HG03520 (cell line): ENCODE measurements around the gene EPHA8.

ENCODE experiments used
- ATAC-seq: cut with Tn5 transposase; IDR thresholded peaks from one replicate; pipeline ENCODE4 v1.9.1; 2021; ENCODE audit warnings: mild to moderate bottlenecking, moderate library complexity; ENCODE audit not compliant: unreplicated experiment

Gene EPHA8

DNA sequence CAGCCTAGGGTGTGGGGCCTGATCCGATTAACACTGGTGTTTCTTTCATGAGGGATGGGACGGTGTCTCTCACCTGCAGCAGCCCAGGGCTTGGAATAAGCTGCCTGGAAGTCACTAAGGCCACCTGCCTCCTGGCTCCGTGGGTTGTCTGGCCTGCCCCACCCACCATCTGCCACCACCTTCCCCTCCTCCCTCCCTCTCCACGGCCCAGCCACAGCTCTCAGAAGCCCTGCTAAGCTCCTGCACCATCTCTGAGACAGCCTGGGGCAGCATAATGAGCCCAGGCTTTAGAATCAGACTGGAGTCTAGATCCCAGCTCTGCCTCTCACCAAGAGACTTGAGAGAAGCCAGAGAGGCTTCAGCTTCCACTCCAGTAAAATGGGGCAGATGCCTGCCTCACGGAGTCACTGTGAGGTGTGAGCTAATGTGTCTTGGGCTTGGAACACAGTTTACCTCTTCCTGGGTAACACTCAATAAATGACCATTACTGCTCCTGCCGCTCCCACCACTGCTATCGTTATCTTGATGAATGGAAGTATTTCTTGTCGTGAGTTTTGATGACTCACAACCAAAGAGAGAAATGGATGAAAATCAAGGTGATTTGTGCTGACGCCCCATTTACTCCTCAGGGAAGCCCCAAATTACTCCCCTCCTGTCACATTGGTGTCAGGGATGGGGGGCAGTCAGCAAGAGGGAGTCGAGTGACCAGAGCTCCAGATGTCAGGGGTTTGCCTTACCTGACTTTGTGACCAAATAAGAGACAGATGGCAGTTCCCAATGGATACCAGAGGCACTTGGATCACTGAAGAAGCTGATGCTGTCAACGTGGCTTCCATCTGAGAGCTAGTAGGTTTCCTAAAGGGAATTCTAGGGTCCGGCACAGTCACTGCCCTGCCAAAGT, 49.6 kb downstream of the EPHA8 start:
- ATAC-seq, result no peak

- ATAC-seq, result no peak
Measured at GRCh38 chr1:22613572-22613918, 50.3 kb downstream of the EPHA8 start.

- ATAC-seq, result no peak
Measured at GRCh38 chr1:22613951-22614350, 50.7 kb downstream of the EPHA8 start.

DNA sequence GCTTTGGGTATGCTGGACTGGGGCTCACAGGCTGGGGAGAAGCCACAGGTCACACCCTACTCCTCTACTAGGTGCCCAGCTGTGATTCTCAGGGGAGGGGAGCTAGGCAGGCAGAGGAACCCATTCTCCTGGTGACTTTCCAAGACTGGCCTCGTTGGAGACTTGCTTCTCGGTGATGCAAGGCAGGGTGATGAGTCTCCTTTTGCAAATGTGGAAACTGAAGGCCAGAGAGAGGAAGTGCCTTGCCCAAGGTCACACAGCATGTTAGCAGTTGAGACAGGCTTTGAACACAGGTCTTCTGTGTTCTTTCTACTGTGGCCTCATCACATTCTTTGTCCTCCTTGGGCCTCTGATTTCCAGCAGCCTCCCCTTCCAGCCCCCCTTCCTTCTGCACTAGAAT, 52.6 kb downstream of the EPHA8 start:
- no peak for ATAC-seq

- ATAC-seq, result no peak
Measured at GRCh38 chr1:22616571-22616970, 53.3 kb downstream of the EPHA8 start.

GRCh38 chr1:22618056-22618455, 54.8 kb downstream of the EPHA8 start:
- ATAC-seq, result no peak

- no peak for ATAC-seq
Measured at GRCh38 chr1:22619252-22619651, 56.0 kb downstream of the EPHA8 start.

- no peak for ATAC-seq
Measured at GRCh38 chr1:22619798-22620197, 56.5 kb downstream of the EPHA8 start.

- no peak for ATAC-seq
Measured at GRCh38 chr1:22621761-22622160, 58.5 kb downstream of the EPHA8 start.

DNA sequence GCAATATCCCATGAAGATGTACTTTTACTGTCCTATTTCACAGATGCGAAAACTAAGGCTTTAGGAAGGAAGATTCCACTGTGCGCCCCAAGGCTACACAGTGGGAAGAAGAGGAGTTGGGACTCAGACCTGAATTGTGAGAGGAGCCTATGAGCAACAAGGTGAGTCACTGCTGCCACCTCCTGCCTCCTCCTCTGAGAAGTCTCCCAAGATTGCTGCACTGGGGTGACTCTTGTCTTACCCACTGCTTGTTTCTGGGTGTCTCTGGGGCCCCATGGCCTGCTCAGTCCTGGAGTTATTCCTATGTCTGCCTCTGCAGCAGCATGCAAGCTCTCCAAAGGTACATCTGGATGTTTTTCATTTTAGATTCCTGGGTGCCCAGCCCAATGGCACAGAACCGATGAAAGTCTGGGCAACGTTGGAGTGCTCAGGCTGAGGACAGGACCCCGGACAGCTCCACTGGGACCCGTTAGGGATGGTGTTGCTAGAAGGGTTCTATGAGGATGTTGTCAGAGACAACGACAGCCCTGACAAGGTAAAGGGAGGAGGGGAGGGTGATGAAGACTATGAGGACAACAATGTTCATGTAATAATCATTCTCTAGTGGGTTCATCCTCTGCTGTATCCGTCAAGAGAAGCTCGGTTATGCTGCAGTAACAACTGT, 62.1 kb downstream of the EPHA8 start:
- no peak for ATAC-seq

GRCh38 chr1:22626237-22627157, 63.2 kb downstream of the EPHA8 start:
- ATAC-seq, result no peak

GRCh38 chr1:22627331-22627730, 64.0 kb downstream of the EPHA8 start:
- ATAC-seq, result no peak

DNA sequence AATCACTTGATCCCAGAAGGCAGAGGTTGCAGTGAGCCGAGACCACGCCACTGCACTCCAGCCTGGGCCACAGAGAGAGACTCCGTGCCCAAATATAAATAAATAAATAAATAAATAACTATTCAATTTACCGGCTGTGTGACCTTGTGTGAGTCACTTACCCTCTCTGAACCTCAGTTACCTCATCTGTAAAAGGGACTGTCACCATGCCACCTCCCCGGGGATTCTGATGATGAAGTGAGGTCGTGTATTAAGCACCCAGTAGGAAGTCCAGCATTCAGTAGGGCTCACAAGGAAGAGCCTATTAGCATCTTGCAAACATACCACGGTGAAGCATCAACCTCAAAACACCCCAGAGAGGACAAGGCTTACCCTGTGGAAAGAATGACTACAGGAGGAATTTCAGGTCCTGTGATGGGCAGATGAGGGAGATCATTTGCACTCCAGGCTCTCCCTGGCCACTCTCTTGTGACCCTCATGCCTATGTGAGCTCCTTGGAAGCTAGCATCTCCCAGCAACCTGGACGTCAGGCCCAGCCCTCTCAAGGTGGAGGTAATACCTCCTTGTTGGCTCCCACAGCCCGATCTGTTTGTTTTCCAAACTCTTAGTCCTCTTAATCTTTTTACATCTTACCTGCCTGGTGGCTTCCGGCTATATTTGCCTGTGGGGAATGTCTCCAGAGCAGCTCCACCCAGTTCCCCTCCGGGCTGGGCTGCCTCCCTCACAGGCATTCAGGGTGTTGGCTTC, 65.6 kb downstream of the EPHA8 start:
- no peak for ATAC-seq

DNA sequence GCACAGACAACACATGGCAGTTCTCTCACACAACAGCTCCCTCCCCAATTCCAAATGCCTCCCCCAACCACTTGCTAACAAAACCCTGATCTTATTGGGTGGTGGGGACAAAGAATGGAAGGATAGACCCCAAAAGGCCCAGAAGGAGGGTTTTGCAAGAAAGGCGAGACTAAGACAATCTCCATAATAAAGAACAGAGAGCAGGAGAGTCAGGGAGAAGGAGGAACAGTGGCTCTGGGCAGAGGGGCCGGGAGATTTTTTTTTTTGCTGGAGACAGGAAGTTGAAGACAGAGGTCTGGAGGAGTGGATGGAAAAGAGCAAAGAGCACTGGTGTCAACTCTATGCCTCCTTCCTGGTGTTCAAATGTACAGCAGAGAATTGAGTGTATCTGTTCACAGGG, 66.6 kb downstream of the EPHA8 start:
- ATAC-seq, result no peak

DNA sequence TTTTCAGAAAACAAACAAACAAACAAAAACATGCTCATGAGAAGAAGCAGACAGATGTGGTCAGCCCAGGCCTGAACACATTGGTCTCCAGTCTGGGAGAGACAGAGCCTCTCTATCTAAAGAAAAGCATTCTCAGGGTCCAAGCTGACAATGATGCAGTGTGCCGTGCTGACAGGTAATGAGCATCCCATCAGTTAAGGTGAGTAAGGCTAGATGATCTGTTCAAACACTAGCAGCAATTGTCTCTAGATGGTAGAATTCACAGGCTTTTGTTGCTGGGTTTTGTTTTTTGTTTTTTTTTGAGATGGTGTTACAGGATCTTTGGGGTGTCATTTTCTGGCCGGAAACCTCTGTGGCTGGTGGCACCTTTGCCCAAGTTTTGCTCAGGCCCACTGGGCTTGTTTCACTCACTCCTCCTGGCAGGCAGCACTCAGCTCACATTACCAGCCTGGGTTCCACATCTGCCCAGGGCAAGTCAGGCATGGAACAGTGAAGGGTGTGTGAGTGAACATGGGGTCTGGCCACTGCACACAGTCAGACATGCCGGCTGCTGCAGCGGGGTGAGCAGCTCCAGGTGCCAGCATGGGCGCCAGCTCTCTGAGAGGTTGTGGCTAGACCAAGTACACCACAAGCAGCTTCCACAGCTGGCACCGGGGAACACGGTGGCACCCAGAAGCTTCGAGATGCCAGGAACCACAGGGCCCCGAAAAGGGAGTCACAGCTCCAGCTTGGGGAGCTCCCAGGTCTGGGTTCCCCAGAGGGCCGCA, 70.6 kb downstream of the EPHA8 start:
- ATAC-seq, result no peak

- ATAC-seq, result no peak
Measured at GRCh38 chr1:22635436-22635835, 72.1 kb downstream of the EPHA8 start.

DNA sequence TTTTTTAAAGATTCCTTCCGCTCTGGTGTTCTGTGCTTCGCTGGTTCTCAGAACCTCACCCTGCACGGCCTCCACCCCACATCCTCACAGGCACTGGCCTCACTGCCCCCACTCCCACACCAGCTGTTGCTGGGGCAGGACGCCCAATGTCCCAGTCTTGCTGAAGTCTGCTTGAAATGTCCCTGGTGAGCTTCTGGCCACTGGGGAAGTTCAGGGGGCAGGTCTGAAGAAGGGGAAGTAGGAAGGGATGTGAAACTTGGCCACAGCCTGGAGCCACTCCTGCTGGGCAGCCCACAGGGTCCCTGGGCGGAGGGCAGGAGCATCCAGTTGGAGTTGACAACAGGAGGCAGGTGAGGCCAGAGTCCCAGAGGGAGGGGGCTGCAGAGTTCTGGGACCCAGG, 73.1 kb downstream of the EPHA8 start, which contains the start of gene C1QA:
C1QA (plus strand) TSS at position 276 of the 400 bp plus-strand sequence. CDS start 989 bp downstream, outside the sequence.
- no peak for ATAC-seq

DNA sequence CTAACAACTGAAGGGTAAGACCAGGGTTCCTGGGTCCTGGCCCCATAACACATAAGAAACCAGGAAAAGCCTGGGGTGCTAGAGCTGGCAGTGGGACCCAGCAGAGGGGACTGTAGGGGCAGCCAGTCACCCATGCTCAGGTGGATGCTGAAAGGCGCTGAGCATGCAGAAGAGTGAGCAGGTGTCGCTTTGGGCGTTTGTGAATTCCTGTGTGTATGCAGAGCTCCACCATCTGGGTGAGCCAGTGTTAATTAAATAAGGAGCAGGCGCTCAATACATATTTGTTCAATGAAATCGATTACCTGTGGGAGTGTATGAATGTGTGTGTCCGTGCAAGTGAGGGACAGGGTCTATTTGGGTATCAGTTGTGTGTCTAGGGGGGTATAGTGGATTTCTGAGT, 73.6 kb downstream of the EPHA8 start:
- no peak for ATAC-seq

DNA sequence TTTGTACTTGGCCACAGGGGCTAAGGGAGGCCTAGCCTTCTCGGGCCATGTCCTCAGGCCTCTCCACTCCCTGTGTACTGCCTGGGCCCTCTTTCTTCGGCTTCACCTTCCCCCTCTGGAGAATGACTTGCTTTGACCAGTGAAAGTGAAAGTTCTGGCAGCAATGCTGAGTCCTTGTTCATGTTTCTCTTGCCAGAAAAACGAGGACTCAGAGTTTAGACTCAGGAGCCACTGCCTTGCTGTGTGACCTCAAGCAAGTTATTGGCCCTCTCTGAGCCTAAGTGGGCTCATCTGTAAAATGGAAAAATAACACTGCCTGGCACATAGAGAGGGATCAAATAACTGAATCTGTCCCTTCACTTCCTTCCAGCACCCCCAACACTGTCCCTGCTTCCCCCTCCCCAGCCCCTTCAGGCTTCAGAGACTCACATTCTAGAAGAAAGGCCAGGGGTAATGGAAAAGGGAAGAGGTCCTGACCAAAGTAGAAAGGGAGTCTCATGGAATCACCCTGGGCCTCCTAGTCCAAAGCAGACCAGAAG, 74.7 kb downstream of the EPHA8 start:
- ATAC-seq, result no peak
